ENCODE measurements around the gene DNAJC28.
A peak's percentile ranks its signal among the peaks of the same experiment; 100 is the strongest.
"Not testable (repeated sequence)": the region's sequence is repeated elsewhere in the genome, so short reads cannot be mapped to it uniquely, and the experiment has no call there.

Gene DNAJC28

GRCh38 chr21:33473344-33473743, 18.2 kb downstream of the DNAJC28 start:
- Mint-ChIP-seq H3K4me1 (peaks cover 9% of the 10 kb centered on the region), H3K27me3 (no peaks in the 10 kb centered on the region), H3K9me3 (no peaks in the 10 kb centered on the region), H3K27ac (no peak overlapping the region), H3K36me3 (peaks cover 11% of the 10 kb centered on the region), H3K4me3 (no peak overlapping the region)
- no peak for DNase-seq (ENCODE audit: low spot score in 2 of 2)
- ATAC-seq (ENCODE audit: low read depth) = no peak

GRCh38 chr21:33470701-33471100, 20.8 kb downstream of the DNAJC28 start:
- H3K27me3 Mint-ChIP-seq = no peaks in the 10 kb centered on the region
- no peaks in the 10 kb centered on the region for H3K9me3 Mint-ChIP-seq
- DNase-seq (ENCODE audit: low spot score in 2 of 2) = no peak
- H3K36me3 Mint-ChIP-seq = peaks cover 11% of the 10 kb centered on the region
- H3K4me1 Mint-ChIP-seq = peaks cover 5% of the 10 kb centered on the region
- H3K27ac Mint-ChIP-seq = no peak overlapping the region
- ATAC-seq (ENCODE audit: low read depth) = no peak
- no peak overlapping the region for H3K4me3 Mint-ChIP-seq

- not testable (repeated sequence) for H3K4me3 Mint-ChIP-seq; H3K27ac Mint-ChIP-seq; ATAC-seq (ENCODE audit: low read depth); H3K9me3 Mint-ChIP-seq; H3K4me1 Mint-ChIP-seq; DNase-seq (ENCODE audit: low spot score in 2 of 2); H3K27me3 Mint-ChIP-seq
- peaks cover 11% of the 10 kb centered on the region for H3K36me3 Mint-ChIP-seq
Observed at GRCh38 chr21:33469183-33469582, 22.3 kb downstream of the DNAJC28 start.

- Mint-ChIP-seq H3K27me3 (no peaks in the 10 kb centered on the region), H3K36me3 (peaks cover 11% of the 10 kb centered on the region), H3K4me1 (no peaks in the 10 kb centered on the region), H3K27ac (no peak overlapping the region), H3K4me3 (no peak overlapping the region), H3K9me3 (no peaks in the 10 kb centered on the region)
- no peak for ATAC-seq (ENCODE audit: low read depth)
- no peak for DNase-seq (ENCODE audit: low spot score in 2 of 2)
Observed at GRCh38 chr21:33461538-33462250, 29.8 kb downstream of the DNAJC28 start.

GRCh38 chr21:33458861-33459260, 32.7 kb downstream of the DNAJC28 start:
- no peak for DNase-seq (ENCODE audit: low spot score in 2 of 2)
- H3K36me3 Mint-ChIP-seq = peaks cover 11% of the 10 kb centered on the region
- no peaks in the 10 kb centered on the region for H3K9me3 Mint-ChIP-seq
- no peaks in the 10 kb centered on the region for H3K27me3 Mint-ChIP-seq
- H3K4me3 Mint-ChIP-seq = no peak overlapping the region
- no peaks in the 10 kb centered on the region for H3K4me1 Mint-ChIP-seq
- ATAC-seq (ENCODE audit: low read depth) = no peak
- H3K27ac Mint-ChIP-seq = peak overlapping the region; percentile 55

GRCh38 chr21:33455686-33456446, 35.6 kb downstream of the DNAJC28 start:
- H3K4me3 Mint-ChIP-seq = no peak overlapping the region
- H3K27ac Mint-ChIP-seq = no peak overlapping the region
- no peak for DNase-seq (ENCODE audit: low spot score in 2 of 2)

GRCh38 chr21:33452362-33452761, 39.2 kb downstream of the DNAJC28 start:
- no peak for ATAC-seq (ENCODE audit: low read depth)
- H3K4me3 Mint-ChIP-seq = no peak overlapping the region
- peaks cover 12% of the 10 kb centered on the region for H3K36me3 Mint-ChIP-seq
- H3K27me3 Mint-ChIP-seq = no peaks in the 10 kb centered on the region
- no peak for DNase-seq (ENCODE audit: low spot score in 2 of 2)
- no peak overlapping the region for H3K27ac Mint-ChIP-seq
- no peaks in the 10 kb centered on the region for H3K4me1 Mint-ChIP-seq
- H3K9me3 Mint-ChIP-seq = no peaks in the 10 kb centered on the region

More at GRCh38 chr21:33455686-33456446, 35.6 kb downstream of the DNAJC28 start:
- no peaks in the 10 kb centered on the region for H3K27me3 Mint-ChIP-seq
- H3K36me3 Mint-ChIP-seq = peaks cover 21% of the 10 kb centered on the region
- ATAC-seq (ENCODE audit: low read depth) = no peak
- H3K4me1 Mint-ChIP-seq = no peaks in the 10 kb centered on the region
- no peaks in the 10 kb centered on the region for H3K9me3 Mint-ChIP-seq

- Mint-ChIP-seq H3K4me3 (no peak overlapping the region), H3K9me3 (no peaks in the 10 kb centered on the region), H3K27me3 (no peaks in the 10 kb centered on the region), H3K4me1 (no peaks in the 10 kb centered on the region), H3K36me3 (peaks cover 12% of the 10 kb centered on the region), H3K27ac (no peak overlapping the region)
- no peak for ATAC-seq (ENCODE audit: low read depth)
- no peak for DNase-seq (ENCODE audit: low spot score in 2 of 2)
Observed at GRCh38 chr21:33451634-33452071, 39.9 kb downstream of the DNAJC28 start.

GRCh38 chr21:33449616-33450015, 41.9 kb downstream of the DNAJC28 start:
- peaks cover 5% of the 10 kb centered on the region for H3K4me1 Mint-ChIP-seq
- peaks cover 12% of the 10 kb centered on the region for H3K36me3 Mint-ChIP-seq
- no peak overlapping the region for H3K4me3 Mint-ChIP-seq

GRCh38 chr21:33446620-33447019, 44.9 kb downstream of the DNAJC28 start:
- not testable (repeated sequence) for H3K4me3 Mint-ChIP-seq; DNase-seq (ENCODE audit: low spot score in 2 of 2); H3K27ac Mint-ChIP-seq; H3K27me3 Mint-ChIP-seq; ATAC-seq (ENCODE audit: low read depth); H3K36me3 Mint-ChIP-seq; H3K9me3 Mint-ChIP-seq
- H3K4me1 Mint-ChIP-seq = peaks cover 20% of the 10 kb centered on the region

More at GRCh38 chr21:33449616-33450015, 41.9 kb downstream of the DNAJC28 start:
- Mint-ChIP-seq H3K9me3 (no peaks in the 10 kb centered on the region), H3K27me3 (no peaks in the 10 kb centered on the region), H3K27ac (no peak overlapping the region)
- DNase-seq (ENCODE audit: low spot score in 2 of 2) (no peak), ATAC-seq (ENCODE audit: low read depth) (no peak)

GRCh38 chr21:33444499-33444898, 47.0 kb downstream of the DNAJC28 start:
- no peaks in the 10 kb centered on the region for H3K27me3 Mint-ChIP-seq
- peak overlapping the region; percentile 21 for H3K27ac Mint-ChIP-seq
- no peaks in the 10 kb centered on the region for H3K9me3 Mint-ChIP-seq
- H3K4me1 Mint-ChIP-seq = peaks cover 28% of the 10 kb centered on the region
- DNase-seq (ENCODE audit: low spot score in 2 of 2) (no peak), ATAC-seq (ENCODE audit: low read depth) (no peak)
- H3K4me3 Mint-ChIP-seq = no peak overlapping the region
- H3K36me3 Mint-ChIP-seq = no peaks in the 10 kb centered on the region

GRCh38 chr21:33443194-33443593, 48.3 kb downstream of the DNAJC28 start:
- H3K4me1 Mint-ChIP-seq = peaks cover 31% of the 10 kb centered on the region
- H3K9me3 Mint-ChIP-seq = no peaks in the 10 kb centered on the region
- ATAC-seq (ENCODE audit: low read depth) (no peak), DNase-seq (ENCODE audit: low spot score in 2 of 2) (no peak)
- no peak overlapping the region for H3K4me3 Mint-ChIP-seq
- H3K27me3 Mint-ChIP-seq = no peaks in the 10 kb centered on the region
- H3K27ac Mint-ChIP-seq = peak overlapping the region; percentile 79
- H3K36me3 Mint-ChIP-seq = peaks cover 3% of the 10 kb centered on the region

GRCh38 chr21:33441489-33442477, 49.7 kb downstream of the DNAJC28 start:
- Mint-ChIP-seq H3K4me1 (peaks cover 33% of the 10 kb centered on the region), H3K4me3 (peak overlapping the region; percentile 52), H3K9me3 (no peaks in the 10 kb centered on the region), H3K27me3 (no peaks in the 10 kb centered on the region), H3K27ac (peak overlapping the region; percentile 79), H3K36me3 (peaks cover 9% of the 10 kb centered on the region)
- peak; percentile 85 for ATAC-seq (ENCODE audit: low read depth)
- peak; percentile 45 to 53 for DNase-seq (ENCODE audit: low spot score in 2 of 2)
